MV-4-11 (cell line): ENCODE data around the gene ELOVL1.
"Not testable (repeated sequence)": the region's sequence is repeated elsewhere in the genome, so short reads cannot be mapped to it uniquely, and the experiment has no call there.

ENCODE experiments used
- DNase-seq: peaks from one replicate; lab custom pipeline; 2025; lab: John Stamatoyannopoulos, UW

The ELOVL1 gene

GRCh38 chr1:43367904-43368645 is at the start of gene ELOVL1:
TSS of gene ELOVL1 (minus strand) at chr1:43368011. CDS start at chr1:43365609, 2,402 bp downstream.
- peak; percentile 91 for DNase-seq

GRCh38 chr1:43415901-43416300 is 48.1 kb upstream of the ELOVL1 start:
- DNase-seq, result no peak

GRCh38 chr1:43414634-43415223 is 46.9 kb upstream of the ELOVL1 start:
- peak; percentile 55 for DNase-seq

GRCh38 chr1:43413426-43413825 is 45.6 kb upstream of the ELOVL1 start:
- not testable (repeated sequence) for DNase-seq

- DNase-seq, result no peak
These were observed 42.8 kb upstream of the ELOVL1 start for GRCh38 chr1:43410571-43410970.

GRCh38 chr1:43405876-43406234 is 38.0 kb upstream of the ELOVL1 start:
- DNase-seq, result no peak

GRCh38 chr1:43405219-43405875 is 37.5 kb upstream of the ELOVL1 start:
- no peak for DNase-seq

GRCh38 chr1:43404353-43404752 is 36.5 kb upstream of the ELOVL1 start:
- no peak for DNase-seq

GRCh38 chr1:43402089-43402865 is 34.5 kb upstream of the ELOVL1 start:
- DNase-seq, result no peak

- DNase-seq, result not testable (repeated sequence)
These were observed 32.6 kb upstream of the ELOVL1 start for GRCh38 chr1:43400441-43400840.

GRCh38 chr1:43398227-43398626 is 30.4 kb upstream of the ELOVL1 start:
- no peak for DNase-seq

- DNase-seq, result no peak
These were observed 28.2 kb upstream of the ELOVL1 start for GRCh38 chr1:43396059-43396458.

GRCh38 chr1:43395523-43395922 is 27.7 kb upstream of the ELOVL1 start:
- no peak for DNase-seq

GRCh38 chr1:43392702-43393101 is 24.9 kb upstream of the ELOVL1 start:
- no peak for DNase-seq

- DNase-seq, result peak; percentile 91
These were observed 21.8 kb upstream of the ELOVL1 start, which contains the start of the genes MED8 and SZT2 for GRCh38 chr1:43389326-43390313. TSS of gene MED8 (minus strand) at chr1:43389800. CDS start at chr1:43389764, 36 bp downstream. TSS of gene SZT2 (plus strand) at chr1:43389899. CDS start at chr1:43389969, 70 bp downstream.

- no peak for DNase-seq
These were observed 20.8 kb upstream of the ELOVL1 start for GRCh38 chr1:43388613-43389012.

GRCh38 chr1:43387976-43388599 is 20.3 kb upstream of the ELOVL1 start:
- DNase-seq, result no peak

- DNase-seq, result no peak
These were observed 18.9 kb upstream of the ELOVL1 start for GRCh38 chr1:43386676-43387075.

- no peak for DNase-seq
These were observed 15.6 kb upstream of the ELOVL1 start for GRCh38 chr1:43383449-43383848.

- no peak for DNase-seq
These were observed 14.4 kb upstream of the ELOVL1 start for GRCh38 chr1:43382027-43382779.
